Endothelial cell of umbilical vein (primary cell): ENCODE results near the gene BMPR1A. TPM values are rescaled to one million over a fixed set of nuclear protein-coding genes. Genes with fewer than 3 reads are reported as not detected.
"Not testable (repeated sequence)": the region's sequence is repeated elsewhere in the genome, so short reads cannot be mapped to it uniquely, and the experiment has no call there.

ENCODE experiments used
- BruUV-seq: library from RNA; stranded (reverse); fragments of 400-500 nt; replicated peaks from 2 replicates; lab custom pipeline; 2021; lab: Mats Ljungman, UMichigan
- CTCF ChIA-PET: fragments of 300-600, 350-600 bp; sonication (Branson Sonifier 250); formaldehyde crosslinking; loops from one replicate; lab custom pipeline; 2021; ENCODE audit warnings: antibody characterized with exemption, inconsistent platforms; lab: Charles Lee
- POLR2A ChIA-PET: fragments of 300-600, 350-600 bp; sonication (Branson Sonifier 250); formaldehyde crosslinking; loops from one replicate; lab custom pipeline; 2021; ENCODE audit warnings: antibody characterized with exemption, inconsistent platforms; lab: Charles Lee
- DNase-seq: peaks from one replicate; pipeline ENCODE4 v3.0.0-alpha.2; 2011; ENCODE audit warnings: low read depth, low spot score
- FAIRE-seq: peaks from 2 replicates; lab custom pipeline; 2011; peaks lifted over from hg19 to GRCh38; lab: Jason Lieb, UNC
- H2AFZ ChIP-seq: 2 replicates; pipeline ENCODE4 v1.6.0; 2012; ENCODE audit warnings: low read depth, low read length, control low read depth, inconsistent platforms
- H3K27ac ChIP-seq: 2 replicates; pipeline ENCODE4 v1.5.1; 2011; ENCODE audit warnings: low read depth, mild to moderate bottlenecking, control low read depth, low read length, moderate library complexity; ENCODE audit not compliant: insufficient read depth
- H3K27me3 ChIP-seq, 2 experiments: 2 replicates each; pipeline versions ENCODE4 v1.6.0 to v1.6.1; 2011; ENCODE audit warnings: low read length in 2 of 2, mixed read lengths in 1 of 2; ENCODE audit not compliant: control insufficient read depth in 2 of 2, insufficient read depth in 2 of 2
- H3K36me3 ChIP-seq, 2 experiments: 2 replicates in 1 of 2; 3 replicates in 1 of 2; pipeline ENCODE4 v1.5.1; 2011; ENCODE audit warnings: low read length in 2 of 2, mild to moderate bottlenecking in 1 of 2, moderate library complexity in 1 of 2; ENCODE audit not compliant: control insufficient read depth in 2 of 2, insufficient read depth in 2 of 2; ENCODE audit errors: extremely low read depth in 1 of 2
- H3K4me1 ChIP-seq: 3 replicates; pipeline ENCODE4 v1.5.1; 2011; ENCODE audit warnings: mild to moderate bottlenecking, low read length; ENCODE audit not compliant: control insufficient read depth, insufficient read depth; ENCODE audit errors: extremely low read depth
- H3K4me2 ChIP-seq: 2 replicates; pipeline ENCODE4 v1.6.1; 2011; ENCODE audit warnings: low read length, control low read depth, mixed read lengths; ENCODE audit not compliant: insufficient read depth
- H3K4me3 ChIP-seq, 3 experiments: fragments of 200-600 bp in 1 of 3; sonication (generic), shearing (Covaris generic) in 1 of 3; replicated peaks in 1 of 3; 2 replicates each; pipeline ENCODE4 v1.5.1; 2011 to 2016; ENCODE audit warnings: control low read depth in 3 of 3, low read length in 3 of 3, mild to moderate bottlenecking in 2 of 3, inconsistent platforms in 1 of 3, low read depth in 1 of 3, moderate library complexity in 1 of 3; ENCODE audit not compliant: insufficient read depth in 1 of 3
- H3K79me2 ChIP-seq: 2 replicates; pipeline ENCODE4 v1.6.0; 2012; ENCODE audit warnings: low read length, inconsistent platforms; ENCODE audit not compliant: control insufficient read depth, insufficient read depth
- H3K9ac ChIP-seq: replicated peaks from 2 replicates; pipeline ENCODE3; 2011; ENCODE audit warnings: low read length, control low read depth; ENCODE audit not compliant: insufficient read depth; ENCODE audit errors: extremely low read depth
- H3K9me1 ChIP-seq: replicated peaks from 3 replicates; pipeline ENCODE4 v1.6.0; 2011; ENCODE audit warnings: mild to moderate bottlenecking, low read length; ENCODE audit not compliant: control insufficient read depth, insufficient read depth; ENCODE audit errors: extremely low read depth
- H3K9me3 ChIP-seq: replicated peaks from 2 replicates; pipeline ENCODE4 v1.5.1; 2012; ENCODE audit warnings: low read length, inconsistent platforms; ENCODE audit not compliant: control insufficient read depth, insufficient read depth
- H4K20me1 ChIP-seq: replicated peaks from 2 replicates; pipeline ENCODE3; 2011; ENCODE audit warnings: mild to moderate bottlenecking, low read length; ENCODE audit not compliant: control insufficient read depth, insufficient read depth; ENCODE audit errors: extremely low read depth
- CTCF ChIP-seq, 2 donors: IDR thresholded peaks; 1 replicate in 1 of 2; 2 replicates in 1 of 2; pipeline ENCODE4 v1.5.1; 2011; ENCODE audit warnings: low read length in 2 of 2, mild to moderate bottlenecking in 2 of 2, moderate library complexity in 2 of 2, control low read depth in 1 of 2, inconsistent platforms in 1 of 2, low read depth in 1 of 2; ENCODE audit not compliant: insufficient read depth in 1 of 2; ENCODE audit errors: extremely low read depth in 1 of 2
- EZH2 ChIP-seq: IDR thresholded peaks from 2 replicates; pipeline ENCODE4 v1.6.1; 2012; ENCODE audit warnings: borderline replicate concordance, low read depth, mild to moderate bottlenecking, moderate library complexity, low read length, inconsistent platforms; ENCODE audit not compliant: severe bottlenecking
- FOS ChIP-seq: IDR thresholded peaks from 2 replicates; pipeline ENCODE4 v1.6.1; 2011; ENCODE audit warnings: mild to moderate bottlenecking, low read length, moderate library complexity, borderline replicate concordance; ENCODE audit not compliant: insufficient read depth
- GATA2 ChIP-seq: IDR thresholded peaks from 2 replicates; pipeline ENCODE4 v1.7.0; 2011; ENCODE audit warnings: low read depth, mild to moderate bottlenecking, moderate library complexity, mixed read lengths, low read length; ENCODE audit not compliant: insufficient read length, insufficient read depth
- JUN ChIP-seq: IDR thresholded peaks from 2 replicates; pipeline ENCODE4 v1.6.1; 2011; ENCODE audit warnings: borderline replicate concordance, low read depth; ENCODE audit not compliant: insufficient read length, insufficient read depth
- MYC ChIP-seq: IDR thresholded peaks from one replicate; pipeline ENCODE4 v1.6.1; 2011; ENCODE audit warnings: mild to moderate bottlenecking, low read depth, low read length
- POLR2A ChIP-seq: IDR thresholded peaks from 2 replicates; pipeline ENCODE4 v1.6.1; 2012; ENCODE audit warnings: low read depth, mild to moderate bottlenecking, control low read depth, low read length
- POLR2AphosphoS5 ChIP-seq: IDR thresholded peaks from 2 replicates; pipeline ENCODE4 v1.6.1; 2012; ENCODE audit warnings: low read depth, mild to moderate bottlenecking, control low read depth, low read length, moderate library complexity; ENCODE audit not compliant: insufficient read depth
- dilution Hi-C: fragments of 300-500 bp; cut with MboI; formaldehyde crosslinking; loops from one replicate; pipeline ENCODE4 v1.15.0; 2019; ENCODE audit warnings: low sequenced_read_pairs; ENCODE audit not compliant: extremely low pct_ligation_motif_present
- intact Hi-C: fragments of 100-400 bp; cut with micrococcal nuclease; formaldehyde crosslinking; loops from one replicate; pipeline ENCODE4 v1.10.0; 2022
- polyA plus RNA-seq, 4 experiments: library from polyadenylated mRNA; depleted of rRNA in 3 of 4; stranded (reverse) in 3 of 4; unstranded in 1 of 4; fragments of >200 nt; gene quantifications; 2 replicates each; pipeline versions ENCODE4 v1.2.1 to v1.2.3, GENCODE V29; 2011 to 2012; ENCODE audit warnings: missing spikeins in 1 of 4
- total RNA-seq: library from RNA; stranded (reverse); gene quantifications from 2 replicates; pipeline ENCODE4 v1.2.3, GENCODE V29; 2021
- TF ChIP-seq, protein P1 (sequence below): IDR thresholded peaks from 2 replicates; pipeline ENCODE4 v1.6.1; 2011; ENCODE audit not compliant: insufficient read depth, insufficient read length

The BMPR1A gene
- total and polyA plus RNA-seq, 2 donors (not counting 3 experiments of a cell fraction or from before 2014, with no cell fraction given): not detected

DNA sequence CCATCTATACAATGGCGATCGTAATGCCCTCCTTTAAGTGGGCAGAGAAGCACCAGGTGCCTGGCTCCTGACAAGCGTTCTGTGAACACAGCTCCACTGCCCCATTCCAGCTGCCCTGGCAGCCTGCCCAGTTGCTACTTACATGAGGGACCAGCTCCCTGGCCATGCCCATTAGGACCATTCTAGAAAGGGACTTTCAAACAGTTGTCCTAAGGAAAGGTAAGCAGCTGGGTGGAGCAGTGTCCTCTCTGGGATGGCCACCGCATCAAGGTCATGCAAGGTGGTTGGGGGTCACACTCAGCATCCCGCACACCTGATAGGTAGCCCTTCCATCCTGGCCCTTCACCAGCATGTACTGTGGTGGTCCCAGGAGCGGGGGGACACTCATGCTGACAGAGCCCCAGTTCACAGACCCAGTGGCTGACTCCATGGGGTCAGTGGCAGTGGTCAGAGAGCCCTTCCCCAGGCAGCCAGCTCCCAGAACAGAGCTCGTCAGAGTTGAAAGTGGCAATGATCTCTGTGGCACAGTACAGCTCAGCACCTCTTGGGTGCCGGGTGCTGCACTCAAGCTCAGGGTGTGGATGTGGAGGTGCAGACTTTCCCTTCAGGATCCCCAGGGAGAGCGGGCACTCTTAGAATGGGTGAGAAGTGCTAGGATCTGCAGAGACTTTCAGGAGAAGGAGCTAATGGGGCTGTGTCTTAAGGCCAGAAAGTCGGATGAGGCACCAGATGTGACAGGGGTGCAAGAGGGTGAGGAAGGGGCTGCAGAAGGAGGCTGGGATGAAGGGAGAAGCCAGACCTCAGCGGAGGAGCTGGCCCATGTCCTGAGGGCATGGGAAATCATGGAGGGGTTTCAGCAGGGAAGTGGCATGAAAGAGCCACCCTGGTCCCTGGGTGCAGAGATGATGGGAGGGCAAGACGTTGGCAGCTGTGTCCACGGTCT, 190.1 kb downstream of the BMPR1A start:
- no peaks in the 10 kb centered on the region for H3K9me1 ChIP-seq
- dilution Hi-C loops (no loop called here), intact Hi-C loops (no loop called here)
- no peak overlapping the region for H3K9ac ChIP-seq
- no peaks in the 10 kb centered on the region for H3K9me3 ChIP-seq
- ChIA-PET CTCF (interaction anchor here (2.2 to 12.5 kb wide), 3 partner anchors 11 to 147 kb away, joined by 5 to 325 read pairs (median 189); partner anchors contain the start of genes ADIRF, MMRN2 and SNCG), POLR2A (interaction anchor here (2.9 kb wide), 1 partner anchor 12 kb away, joined by 13 read pairs; the partner anchor contains the start of genes MMRN2 and SNCG)
- H3K4me3 ChIP-seq: no peak overlapping the region
- FAIRE-seq: no peak
- peaks cover 20 to 47% of the 10 kb centered on the region in 2 experiments for H3K36me3 ChIP-seq
- TF ChIP-seq FOS (no peak), POLR2A (no peak), JUN (no peak), POLR2AphosphoS5 (no peak), EZH2 (no peak), GATA2 (no peak), CTCF (IDR thresholded peaks at IDR 0.05; ENCODE audit: extremely low read depth in 1 of 2, insufficient read depth in 1 of 2, low read depth in 1 of 2, low read length in 2 of 2) (no peak), MYC (no peak)
- TF ChIP-seq, protein P1, sequence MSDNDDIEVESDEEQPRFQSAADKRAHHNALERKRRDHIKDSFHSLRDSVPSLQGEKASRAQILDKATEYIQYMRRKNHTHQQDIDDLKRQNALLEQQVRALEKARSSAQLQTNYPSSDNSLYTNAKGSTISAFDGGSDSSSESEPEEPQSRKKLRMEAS: no peak
- H3K79me2 ChIP-seq: peaks cover 59% of the 10 kb centered on the region
- BruUV-seq: no TSS peak
- DNase-seq: no peak
- no peak overlapping the region for H3K27ac ChIP-seq
- no peaks in the 10 kb centered on the region for H4K20me1 ChIP-seq
- no peak overlapping the region for H3K4me2 ChIP-seq
- no peak overlapping the region for H2AFZ ChIP-seq
- H3K27me3 ChIP-seq: no peaks in the 10 kb centered on the region
- H3K4me1 ChIP-seq: no peaks in the 10 kb centered on the region

GRCh38 chr10:86947806-86948205, 191.4 kb downstream of the BMPR1A start:
- H3K9me3 ChIP-seq, DNase-seq, H3K27me3 ChIP-seq, H3K9ac ChIP-seq, H3K9me1 ChIP-seq, FAIRE-seq, H3K4me2 ChIP-seq, H2AFZ ChIP-seq, H3K27ac ChIP-seq, H4K20me1 ChIP-seq, BruUV-seq, dilution Hi-C loops, H3K4me3 ChIP-seq, POLR2A ChIA-PET, H3K4me1 ChIP-seq, intact Hi-C loops: not testable (repeated sequence)
- Histone ChIP-seq H3K36me3 (peaks cover 12 to 39% of the 10 kb centered on the region in 2 experiments), H3K79me2 (peaks cover 68% of the 10 kb centered on the region)
- CTCF ChIA-PET: interaction anchor here (0.5 to 12.5 kb wide), 5 partner anchors 9 to 263 kb away, joined by 3 to 325 read pairs (median 5); partner anchors contain the start of genes ADIRF, MMRN2 and SNCG
